ACC112 (cell line): Measurements from ENCODE around the gene INSM1.

ENCODE experiments used
- H2AFZ ChIP-seq: fragments of 200-600 bp; sonication (generic); one replicate; pipeline ENCODE4 v1.6.0; 2017; ENCODE audit warnings: antibody characterized with exemption, low read length; ENCODE audit not compliant: unreplicated experiment
- H3K27ac ChIP-seq: fragments of 200-600 bp; sonication (generic); 2 replicates; pipeline ENCODE4 v1.5.1; 2014; ENCODE audit warnings: low read depth, mild to moderate bottlenecking, antibody characterized with exemption, low read length, moderate library complexity
- H3K27me3 ChIP-seq: fragments of 200-600 bp; sonication (generic); 2 replicates; pipeline ENCODE4 v1.6.1; 2014; ENCODE audit warnings: mild to moderate bottlenecking, antibody characterized with exemption, low read length, moderate library complexity, mixed read lengths; ENCODE audit not compliant: insufficient read depth
- H3K36me3 ChIP-seq: fragments of 200-600 bp; sonication (generic); 2 replicates; pipeline ENCODE4 v1.6.1; 2016; ENCODE audit warnings: mild to moderate bottlenecking, antibody characterized with exemption, low read length, moderate library complexity, mixed read lengths; ENCODE audit not compliant: insufficient read depth
- H3K4me1 ChIP-seq: fragments of 200-600 bp; sonication (generic); one replicate; pipeline ENCODE4 v1.6.1; 2016; ENCODE audit warnings: low read length, mixed read lengths; ENCODE audit not compliant: insufficient read depth, unreplicated experiment, control insufficient read depth
- H3K4me3 ChIP-seq: fragments of 200-600 bp; sonication (generic); 2 replicates; pipeline ENCODE4 v1.5.1; 2014; ENCODE audit warnings: mild to moderate bottlenecking, low read depth, low read length
- H3K79me2 ChIP-seq: fragments of 200-600 bp; sonication (generic); one replicate; pipeline ENCODE4 v1.6.0; 2016; ENCODE audit warnings: low read length; ENCODE audit not compliant: control insufficient read depth, unreplicated experiment, insufficient read depth

Gene INSM1

GRCh38 chr20:20360464-20360863, 7.4 kb upstream of the INSM1 start:
- Histone ChIP-seq H3K4me3 (no peak overlapping the region), H3K36me3 (no peaks in the 10 kb centered on the region), H3K27me3 (peaks cover 50% of the 10 kb centered on the region), H3K27ac (no peak overlapping the region), H3K79me2 (no peaks in the 10 kb centered on the region), H2AFZ (no peak overlapping the region), H3K4me1 (no peaks in the 10 kb centered on the region)

GRCh38 chr20:20362774-20363433, 5.0 kb upstream of the INSM1 start:
- Histone ChIP-seq H3K27ac (no peak overlapping the region), H3K4me3 (no peak overlapping the region), H3K36me3 (no peaks in the 10 kb centered on the region), H3K4me1 (no peaks in the 10 kb centered on the region), H3K79me2 (no peaks in the 10 kb centered on the region), H3K27me3 (peaks cover 71% of the 10 kb centered on the region), H2AFZ (no peak overlapping the region)

- no peak overlapping the region for H3K27ac ChIP-seq
- no peak overlapping the region for H3K4me3 ChIP-seq
- no peaks in the 10 kb centered on the region for H3K4me1 ChIP-seq
- no peaks in the 10 kb centered on the region for H3K36me3 ChIP-seq
- no peak overlapping the region for H2AFZ ChIP-seq
- H3K79me2 ChIP-seq = no peaks in the 10 kb centered on the region
- peaks cover 71% of the 10 kb centered on the region for H3K27me3 ChIP-seq
Measured at GRCh38 chr20:20363434-20363798, 4.5 kb upstream of the INSM1 start.

GRCh38 chr20:20363799-20364592, 3.9 kb upstream of the INSM1 start:
- Histone ChIP-seq H3K4me3 (no peak overlapping the region), H2AFZ (no peak overlapping the region), H3K27ac (no peak overlapping the region), H3K36me3 (no peaks in the 10 kb centered on the region), H3K27me3 (peaks cover 74% of the 10 kb centered on the region), H3K4me1 (no peaks in the 10 kb centered on the region), H3K79me2 (no peaks in the 10 kb centered on the region)

GRCh38 chr20:20364593-20365479, 3.1 kb upstream of the INSM1 start:
- H3K79me2 ChIP-seq = no peaks in the 10 kb centered on the region
- H3K27me3 ChIP-seq = peaks cover 83% of the 10 kb centered on the region
- H3K4me1 ChIP-seq = no peaks in the 10 kb centered on the region
- H3K4me3 ChIP-seq = no peak overlapping the region
- no peak overlapping the region for H3K27ac ChIP-seq
- no peak overlapping the region for H2AFZ ChIP-seq
- no peaks in the 10 kb centered on the region for H3K36me3 ChIP-seq

- no peak overlapping the region for H3K4me3 ChIP-seq
- H3K27me3 ChIP-seq = peaks cover 89% of the 10 kb centered on the region
- no peaks in the 10 kb centered on the region for H3K36me3 ChIP-seq
- no peak overlapping the region for H2AFZ ChIP-seq
- no peak overlapping the region for H3K27ac ChIP-seq
- H3K79me2 ChIP-seq = no peaks in the 10 kb centered on the region
- no peaks in the 10 kb centered on the region for H3K4me1 ChIP-seq
Measured at GRCh38 chr20:20365480-20366161, 2.3 kb upstream of the INSM1 start.

- Histone ChIP-seq H3K4me3 (no peak overlapping the region), H3K79me2 (no peaks in the 10 kb centered on the region), H3K4me1 (no peaks in the 10 kb centered on the region), H3K36me3 (no peaks in the 10 kb centered on the region), H3K27me3 (peaks cover 89% of the 10 kb centered on the region), H2AFZ (no peak overlapping the region), H3K27ac (no peak overlapping the region)
Measured at GRCh38 chr20:20366551-20366875, 1.4 kb upstream of the INSM1 start.

GRCh38 chr20:20366876-20367574, 879 bp upstream of the INSM1 start:
- Histone ChIP-seq H3K79me2 (no peaks in the 10 kb centered on the region), H3K27me3 (peaks cover 89% of the 10 kb centered on the region), H3K4me1 (no peaks in the 10 kb centered on the region), H3K36me3 (no peaks in the 10 kb centered on the region), H3K27ac (no peak overlapping the region), H3K4me3 (no peak overlapping the region), H2AFZ (no peak overlapping the region)

- no peaks in the 10 kb centered on the region for H3K36me3 ChIP-seq
- no peak overlapping the region for H3K4me3 ChIP-seq
- H3K27ac ChIP-seq = no peak overlapping the region
- H3K79me2 ChIP-seq = no peaks in the 10 kb centered on the region
- peaks cover 89% of the 10 kb centered on the region for H3K27me3 ChIP-seq
- no peak overlapping the region for H2AFZ ChIP-seq
- H3K4me1 ChIP-seq = no peaks in the 10 kb centered on the region
Measured at GRCh38 chr20:20368418-20369249, 730 bp downstream of the INSM1 start.
